Measurements from ENCODE around the gene ELP4.

GRCh38 chr11:31652528-31652927 lies 143.0 kb downstream of the ELP4 start:
- TF ChIP-seq CTCF (IDR thresholded peaks at IDR 0.05; ENCODE audit: low read depth, low read length), result no peak
- no peak for TF ChIP-seq POLR2A (IDR thresholded peaks at IDR 0.05; ENCODE audit: extremely low read depth, insufficient read length)
- TF ChIP-seq MYC (IDR thresholded peaks at IDR 0.05; ENCODE audit: low read depth, low read length), result no peak

Data from NB4 (cell line).